ENCODE data around the gene NINJ1. TPM values are rescaled to one million over a fixed set of nuclear protein-coding genes. Genes with fewer than 3 reads are reported as not detected.

The NINJ1 gene
- total and polyA plus RNA-seq, 3 donors from 2014 or later: 99.3 to 152 (median 148) TPM

DNA sequence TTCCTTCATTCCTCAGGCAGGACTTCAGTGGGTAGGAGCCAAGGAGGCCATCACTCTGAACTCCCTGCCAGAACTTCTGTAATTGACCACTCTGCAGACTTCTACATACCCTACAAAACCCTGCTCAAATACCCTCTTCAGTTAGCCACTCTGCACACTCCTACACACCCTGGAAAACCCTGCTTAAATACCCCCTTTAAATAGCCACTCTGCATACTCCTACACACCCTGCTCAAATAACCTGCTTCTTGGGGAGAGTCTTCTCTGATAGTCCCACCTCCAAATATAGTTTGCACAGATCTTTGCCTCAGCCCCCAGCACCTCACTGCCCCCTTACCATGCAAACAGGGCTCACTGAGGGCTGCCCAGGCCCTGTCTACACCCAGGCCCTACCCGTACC lies 56.7 kb downstream of the NINJ1 start:
- H3K4me1 ChIP-seq: peaks cover 5% of the 10 kb centered on the region
- no peak for DNase-seq
- no peak overlapping the region for H3K27ac ChIP-seq
- H3K4me3 ChIP-seq: no peak overlapping the region
- no peaks in the 10 kb centered on the region for H3K9me3 ChIP-seq
- TF ChIP-seq POLR2A (IDR thresholded peaks at IDR 0.05): no peak
- TF ChIP-seq, protein P1, sequence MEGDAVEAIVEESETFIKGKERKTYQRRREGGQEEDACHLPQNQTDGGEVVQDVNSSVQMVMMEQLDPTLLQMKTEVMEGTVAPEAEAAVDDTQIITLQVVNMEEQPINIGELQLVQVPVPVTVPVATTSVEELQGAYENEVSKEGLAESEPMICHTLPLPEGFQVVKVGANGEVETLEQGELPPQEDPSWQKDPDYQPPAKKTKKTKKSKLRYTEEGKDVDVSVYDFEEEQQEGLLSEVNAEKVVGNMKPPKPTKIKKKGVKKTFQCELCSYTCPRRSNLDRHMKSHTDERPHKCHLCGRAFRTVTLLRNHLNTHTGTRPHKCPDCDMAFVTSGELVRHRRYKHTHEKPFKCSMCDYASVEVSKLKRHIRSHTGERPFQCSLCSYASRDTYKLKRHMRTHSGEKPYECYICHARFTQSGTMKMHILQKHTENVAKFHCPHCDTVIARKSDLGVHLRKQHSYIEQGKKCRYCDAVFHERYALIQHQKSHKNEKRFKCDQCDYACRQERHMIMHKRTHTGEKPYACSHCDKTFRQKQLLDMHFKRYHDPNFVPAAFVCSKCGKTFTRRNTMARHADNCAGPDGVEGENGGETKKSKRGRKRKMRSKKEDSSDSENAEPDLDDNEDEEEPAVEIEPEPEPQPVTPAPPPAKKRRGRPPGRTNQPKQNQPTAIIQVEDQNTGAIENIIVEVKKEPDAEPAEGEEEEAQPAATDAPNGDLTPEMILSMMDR (IDR thresholded peaks at IDR 0.05): no peak
- H3K27me3 ChIP-seq: no peaks in the 10 kb centered on the region
- intact Hi-C loops (cut with DNase I; ENCODE audit: low total_unique reads): no loop called here
- WGBS, 2 donors: 83 to 100% methylated on average over 1 of the region's 1 CpG
- no peaks in the 10 kb centered on the region for H3K36me3 ChIP-seq (ENCODE audit: low read depth, missing control alignments)

GRCh38 chr9:93076792-93077128 lies 57.3 kb downstream of the NINJ1 start:
- DNase-seq: no peak
- peaks cover 6% of the 10 kb centered on the region for H3K4me1 ChIP-seq
- TF ChIP-seq, protein P1 (IDR thresholded peaks at IDR 0.05): no peak
- no peak for TF ChIP-seq POLR2A (IDR thresholded peaks at IDR 0.05)
- H3K36me3 ChIP-seq (ENCODE audit: low read depth, missing control alignments): no peaks in the 10 kb centered on the region
- no peaks in the 10 kb centered on the region for H3K27me3 ChIP-seq
- no peak overlapping the region for H3K27ac ChIP-seq
- no peak overlapping the region for H3K4me3 ChIP-seq
- no peaks in the 10 kb centered on the region for H3K9me3 ChIP-seq
- 96 to 100% methylated on average over 2 of the region's 2 CpGs for WGBS, 2 donors
- intact Hi-C loops (cut with DNase I; ENCODE audit: low total_unique reads): no loop called here

GRCh38 chr9:93076101-93076791 lies 57.8 kb downstream of the NINJ1 start:
- Histone ChIP-seq H3K27ac (no peak overlapping the region), H3K4me1 (peaks cover 10% of the 10 kb centered on the region), H3K27me3 (no peaks in the 10 kb centered on the region), H3K36me3 (ENCODE audit: low read depth, missing control alignments) (no peaks in the 10 kb centered on the region), H3K9me3 (no peaks in the 10 kb centered on the region), H3K4me3 (no peak overlapping the region)
- TF ChIP-seq, protein P1 (IDR thresholded peaks at IDR 0.05): no peak
- no peak for TF ChIP-seq POLR2A (IDR thresholded peaks at IDR 0.05)
- DNase-seq: no peak
- intact Hi-C loops (cut with DNase I; ENCODE audit: low total_unique reads): no loop called here
- 86 to 91% methylated on average over 12 of the region's 12 CpGs for WGBS, 2 donors

- no peaks in the 10 kb centered on the region for H3K27me3 ChIP-seq
- DNase-seq: no peak
- TF ChIP-seq, protein P1 (IDR thresholded peaks at IDR 0.05): no peak
- no peak for TF ChIP-seq POLR2A (IDR thresholded peaks at IDR 0.05)
- intact Hi-C loops (cut with DNase I; ENCODE audit: low total_unique reads): no loop called here
- H3K9me3 ChIP-seq: no peaks in the 10 kb centered on the region
- no peak overlapping the region for H3K27ac ChIP-seq
- H3K36me3 ChIP-seq (ENCODE audit: low read depth, missing control alignments): no peaks in the 10 kb centered on the region
- 34 to 58% methylated on average over 3 to 5 of the region's 5 CpGs for WGBS, 2 donors
- no peak overlapping the region for H3K4me3 ChIP-seq
- peaks cover 16% of the 10 kb centered on the region for H3K4me1 ChIP-seq
Observed at GRCh38 chr9:93072383-93072795, 61.7 kb downstream of the NINJ1 start.

Other genes with a start within 250 kb of the NINJ1 start
- 10 to 100 TPM; 12.8 to 14.3 TPM for gene FGD3, start 186.7 kb downstream of the NINJ1 start, total RNA-seq
- 14.0 TPM for gene FGD3, start 186.7 kb downstream of the NINJ1 start, polyA plus RNA-seq (ENCODE audit: insufficient read depth, low read depth, low replicate concordance)
- 100 to 1,000 TPM; 282 to 537 TPM for gene SUSD3, start 75.5 kb downstream of the NINJ1 start, total RNA-seq
- gene SUSD3, start 75.5 kb downstream of the NINJ1 start, polyA plus RNA-seq (ENCODE audit: insufficient read depth, low read depth, low replicate concordance): 172 TPM
- 100 to 1,000 TPM; 138 to 147 TPM for gene CARD19, start 38.0 kb downstream of the NINJ1 start, total RNA-seq
- 99.4 TPM for gene CARD19, start 38.0 kb downstream of the NINJ1 start, polyA plus RNA-seq (ENCODE audit: insufficient read depth, low read depth, low replicate concordance)
- gene WNK2, start 49.9 kb upstream of the NINJ1 start, total RNA-seq: 10 to 100 TPM; 50.5 to 91.1 TPM
- 29.0 TPM for gene WNK2, start 49.9 kb upstream of the NINJ1 start, polyA plus RNA-seq (ENCODE audit: insufficient read depth, low read depth, low replicate concordance)